Fibroblast of mammary gland (primary cell): ENCODE data around the gene KLC1.

ENCODE experiments used
- DNase-seq: peaks from one replicate; pipeline ENCODE4 v3.0.0-alpha.2; 2010; ENCODE audit warnings: low read depth
- H3K4me3 ChIP-seq: 2 replicates; pipeline ENCODE4 v1.5.1; 2011; ENCODE audit warnings: low read depth, mild to moderate bottlenecking, low read length, moderate library complexity; ENCODE audit not compliant: control insufficient read depth
- TF ChIP-seq, protein P1 (sequence below): conservative IDR thresholded peaks from 2 replicates; pipeline ENCODE4 v1.5.1; 2011; ENCODE audit warnings: low read depth, low read length, inconsistent platforms; ENCODE audit not compliant: control insufficient read depth, insufficient read depth

KLC1 gene

DNA sequence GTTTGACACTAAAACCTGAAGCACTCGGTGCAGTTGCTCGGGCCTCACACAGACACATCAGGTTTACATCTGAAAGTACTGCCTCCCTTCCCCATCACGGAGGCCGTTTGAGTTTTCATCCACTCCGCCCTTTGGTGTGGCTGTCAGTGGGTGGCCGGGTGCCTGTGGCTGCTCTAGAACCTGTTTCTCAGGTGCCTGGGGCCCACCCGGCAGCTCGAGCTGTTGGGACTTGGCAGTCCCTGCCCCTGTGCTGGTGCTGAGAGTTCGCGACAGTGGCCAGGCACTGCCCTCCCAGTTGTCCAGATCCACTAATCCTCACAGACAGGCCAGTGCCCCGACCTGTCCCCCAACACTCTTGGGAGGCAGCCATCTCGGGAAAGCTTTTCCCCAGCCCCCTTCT lies 63.9 kb downstream of the KLC1 start:
- no peak for DNase-seq
- TF ChIP-seq, protein P1, sequence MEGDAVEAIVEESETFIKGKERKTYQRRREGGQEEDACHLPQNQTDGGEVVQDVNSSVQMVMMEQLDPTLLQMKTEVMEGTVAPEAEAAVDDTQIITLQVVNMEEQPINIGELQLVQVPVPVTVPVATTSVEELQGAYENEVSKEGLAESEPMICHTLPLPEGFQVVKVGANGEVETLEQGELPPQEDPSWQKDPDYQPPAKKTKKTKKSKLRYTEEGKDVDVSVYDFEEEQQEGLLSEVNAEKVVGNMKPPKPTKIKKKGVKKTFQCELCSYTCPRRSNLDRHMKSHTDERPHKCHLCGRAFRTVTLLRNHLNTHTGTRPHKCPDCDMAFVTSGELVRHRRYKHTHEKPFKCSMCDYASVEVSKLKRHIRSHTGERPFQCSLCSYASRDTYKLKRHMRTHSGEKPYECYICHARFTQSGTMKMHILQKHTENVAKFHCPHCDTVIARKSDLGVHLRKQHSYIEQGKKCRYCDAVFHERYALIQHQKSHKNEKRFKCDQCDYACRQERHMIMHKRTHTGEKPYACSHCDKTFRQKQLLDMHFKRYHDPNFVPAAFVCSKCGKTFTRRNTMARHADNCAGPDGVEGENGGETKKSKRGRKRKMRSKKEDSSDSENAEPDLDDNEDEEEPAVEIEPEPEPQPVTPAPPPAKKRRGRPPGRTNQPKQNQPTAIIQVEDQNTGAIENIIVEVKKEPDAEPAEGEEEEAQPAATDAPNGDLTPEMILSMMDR: no peak
- no peak overlapping the region for H3K4me3 ChIP-seq

DNA sequence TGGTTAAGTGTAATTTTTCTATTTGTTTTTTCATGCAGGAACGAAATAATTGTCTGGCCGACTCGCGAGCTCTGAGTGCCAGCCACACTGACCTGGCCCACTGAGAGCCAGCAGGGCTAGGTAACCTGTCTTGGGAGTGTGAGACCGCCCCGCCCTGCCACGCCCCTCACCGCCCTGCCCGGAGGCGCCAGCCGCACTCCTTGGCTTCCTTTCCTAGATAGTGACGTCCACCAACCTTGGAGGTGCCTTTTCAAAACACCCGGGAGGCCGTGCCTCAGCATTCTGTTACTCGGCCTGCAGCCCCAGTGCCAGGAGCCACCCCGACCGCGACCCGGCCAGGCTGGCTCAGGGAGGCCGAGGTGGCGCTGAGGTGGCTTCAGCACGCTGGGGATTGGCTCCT lies 64.5 kb downstream of the KLC1 start:
- no peak for DNase-seq
- no peak overlapping the region for H3K4me3 ChIP-seq
- TF ChIP-seq, protein P1: no peak

DNA sequence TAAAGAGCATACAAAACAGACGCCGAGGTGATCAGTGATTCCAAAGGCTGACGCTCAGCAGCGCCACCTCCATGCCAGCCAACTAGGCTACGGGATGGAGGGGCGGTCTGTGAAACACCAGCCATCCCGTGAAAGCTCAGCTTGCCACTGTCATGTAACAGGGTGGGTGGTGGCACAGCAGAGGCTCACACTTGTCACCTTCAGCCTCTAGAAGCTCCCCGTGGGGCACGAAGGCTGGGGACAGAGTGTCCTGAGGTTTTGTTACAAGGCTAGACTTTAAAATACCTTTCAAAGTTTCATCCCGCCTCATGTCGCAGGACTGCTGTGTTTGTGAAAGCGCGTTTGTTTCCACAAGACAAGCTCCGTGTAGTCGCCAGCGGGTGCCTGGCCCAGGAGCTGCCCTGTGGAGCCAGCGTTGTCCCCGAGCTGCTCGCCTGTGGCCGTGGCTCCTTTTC lies 65.6 kb downstream of the KLC1 start:
- H3K4me3 ChIP-seq: no peak overlapping the region
- TF ChIP-seq, protein P1: no peak
- no peak for DNase-seq

DNA sequence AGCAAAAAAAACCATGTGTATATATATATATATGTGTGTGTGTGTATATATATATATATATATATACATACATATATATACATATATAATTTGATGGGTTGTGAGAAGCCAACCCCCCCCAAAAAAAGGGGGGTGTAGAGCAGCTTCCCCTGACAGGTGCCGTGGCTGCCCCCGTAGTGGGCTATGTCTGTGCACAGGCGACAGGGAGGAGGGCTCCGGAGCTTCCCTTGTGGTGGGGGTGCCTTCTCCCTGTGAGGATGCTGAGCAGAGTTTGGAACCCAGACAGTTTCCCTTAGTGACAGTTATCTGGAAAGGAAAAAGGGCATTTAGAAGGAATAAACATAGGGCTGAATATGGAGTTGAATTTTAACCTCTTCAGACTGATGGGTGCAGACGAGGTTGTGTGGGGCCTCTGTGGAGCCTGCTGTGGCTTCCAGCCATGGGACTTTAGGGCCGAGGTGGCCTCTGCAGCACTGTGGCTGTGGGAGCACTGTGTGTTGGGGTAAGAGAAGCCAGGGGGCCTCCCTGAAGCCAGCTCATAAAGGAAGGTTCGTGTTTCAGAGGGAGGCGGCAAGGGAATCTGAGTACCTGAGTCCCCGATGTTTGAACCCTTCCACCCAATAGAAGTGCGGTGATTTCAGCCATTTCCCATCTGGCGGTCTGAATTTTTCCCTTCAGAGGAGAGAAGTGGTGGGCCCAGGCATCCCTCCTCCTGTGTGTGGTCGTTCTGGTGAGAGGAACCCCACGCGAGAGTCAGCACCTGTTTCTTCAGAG lies 66.5 kb downstream of the KLC1 start:
- DNase-seq: no peak
- TF ChIP-seq, protein P1: no peak
- no peak overlapping the region for H3K4me3 ChIP-seq

DNA sequence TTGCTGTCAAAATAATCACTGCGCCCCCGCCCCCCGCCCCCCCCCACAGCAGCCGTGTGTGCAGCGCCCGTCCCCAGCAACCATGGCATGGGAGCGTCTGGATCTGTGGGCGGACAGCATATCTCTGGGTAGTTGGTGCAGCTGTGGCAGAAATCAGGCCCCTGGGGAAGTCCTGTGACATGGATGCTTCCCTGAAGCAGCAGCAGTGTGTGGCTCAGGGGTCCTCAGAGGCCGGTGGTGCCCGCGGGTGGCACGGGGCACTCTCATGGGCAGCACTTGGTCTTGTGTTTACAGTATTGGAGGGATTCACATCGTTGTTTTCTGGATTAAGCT lies 67.0 kb downstream of the KLC1 start:
- no peak overlapping the region for H3K4me3 ChIP-seq
- DNase-seq: no peak
- TF ChIP-seq, protein P1: no peak

DNA sequence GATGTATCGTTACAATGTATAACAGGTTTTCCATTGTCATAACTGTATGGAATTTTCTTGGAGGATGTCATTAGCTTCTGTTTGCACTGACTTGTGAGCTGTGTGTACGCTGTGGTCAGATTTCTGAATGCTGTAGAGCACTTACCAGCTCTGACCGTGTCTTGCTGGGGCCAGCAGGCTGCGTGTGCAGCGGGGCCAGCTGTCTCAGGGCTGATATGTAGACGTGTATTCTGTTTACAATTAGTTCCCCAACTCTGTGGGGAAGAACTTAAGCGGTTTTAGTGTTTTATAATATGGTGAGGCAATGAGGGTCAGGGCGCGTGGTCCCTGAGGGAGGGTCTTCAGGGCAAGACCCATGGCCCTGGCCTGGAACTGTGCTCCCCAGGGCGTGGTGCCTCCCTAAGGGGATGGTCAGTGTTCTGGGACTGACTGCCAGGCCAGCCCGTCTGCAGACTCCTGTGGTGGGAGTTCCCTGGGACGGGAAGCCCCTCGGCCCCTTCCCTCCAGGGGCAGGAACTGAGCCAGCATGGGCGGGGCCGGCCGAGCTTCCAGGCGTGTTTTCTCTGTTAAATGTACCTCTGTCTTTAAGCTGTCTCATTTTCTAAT lies 67.6 kb downstream of the KLC1 start:
- peak; percentile 60 for DNase-seq
- no peak overlapping the region for H3K4me3 ChIP-seq
- TF ChIP-seq, protein P1: no peak
